Fibroblast of villous mesenchyme (primary cell): Measurements from ENCODE around the gene RNASE9. TPM values are rescaled to one million over a fixed set of nuclear protein-coding genes. Genes with fewer than 3 reads are reported as not detected.

ENCODE experiments used
- DNase-seq: peaks from one replicate; pipeline ENCODE4 v3.0.0-alpha.2; 2010; ENCODE audit warnings: low read depth
- H3K4me3 ChIP-seq: 2 replicates; pipeline ENCODE4 v1.5.1; 2011; ENCODE audit warnings: low read depth, mild to moderate bottlenecking, low read length
- total RNA-seq: library from RNA; depleted of rRNA; stranded (reverse); fragments of >200 nt; gene quantifications from 2 replicates; pipeline ENCODE4 v1.2.3, GENCODE V29; 2012
- TF ChIP-seq, protein P1 (sequence below): IDR thresholded peaks from 2 replicates; pipeline ENCODE4 v1.5.1; 2012; ENCODE audit warnings: low read depth, mild to moderate bottlenecking, low read length; ENCODE audit not compliant: insufficient read depth

Gene RNASE9
- not detected in 2 replicates for total RNA-seq

DNA sequence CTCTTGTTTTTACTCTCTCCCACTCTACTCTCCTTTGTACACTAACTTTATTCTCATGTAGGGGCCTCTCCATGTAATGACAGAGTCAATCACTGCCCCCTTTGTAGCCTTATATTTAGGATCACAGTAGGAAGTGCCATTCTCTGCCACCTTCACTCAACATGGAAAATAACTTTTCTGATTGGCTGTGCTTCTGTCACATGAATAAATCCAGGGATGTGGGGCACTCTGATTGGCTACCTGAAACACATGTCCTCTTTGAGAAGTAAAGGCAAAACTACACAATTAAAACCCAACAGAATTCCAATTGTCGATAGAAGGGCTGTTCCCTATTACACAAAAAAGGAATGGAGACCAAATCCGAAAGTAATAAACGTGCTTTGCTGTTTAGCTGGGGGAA, at the start of gene RNASE9:
Gene RNASE9 (minus strand): TSS at position 87 of the 400 bp plus-strand sequence.
- no peak within 1 kb of the TSS for H3K4me3 ChIP-seq
- TF ChIP-seq, protein P1, sequence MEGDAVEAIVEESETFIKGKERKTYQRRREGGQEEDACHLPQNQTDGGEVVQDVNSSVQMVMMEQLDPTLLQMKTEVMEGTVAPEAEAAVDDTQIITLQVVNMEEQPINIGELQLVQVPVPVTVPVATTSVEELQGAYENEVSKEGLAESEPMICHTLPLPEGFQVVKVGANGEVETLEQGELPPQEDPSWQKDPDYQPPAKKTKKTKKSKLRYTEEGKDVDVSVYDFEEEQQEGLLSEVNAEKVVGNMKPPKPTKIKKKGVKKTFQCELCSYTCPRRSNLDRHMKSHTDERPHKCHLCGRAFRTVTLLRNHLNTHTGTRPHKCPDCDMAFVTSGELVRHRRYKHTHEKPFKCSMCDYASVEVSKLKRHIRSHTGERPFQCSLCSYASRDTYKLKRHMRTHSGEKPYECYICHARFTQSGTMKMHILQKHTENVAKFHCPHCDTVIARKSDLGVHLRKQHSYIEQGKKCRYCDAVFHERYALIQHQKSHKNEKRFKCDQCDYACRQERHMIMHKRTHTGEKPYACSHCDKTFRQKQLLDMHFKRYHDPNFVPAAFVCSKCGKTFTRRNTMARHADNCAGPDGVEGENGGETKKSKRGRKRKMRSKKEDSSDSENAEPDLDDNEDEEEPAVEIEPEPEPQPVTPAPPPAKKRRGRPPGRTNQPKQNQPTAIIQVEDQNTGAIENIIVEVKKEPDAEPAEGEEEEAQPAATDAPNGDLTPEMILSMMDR: no peak
- no peak for DNase-seq

DNA sequence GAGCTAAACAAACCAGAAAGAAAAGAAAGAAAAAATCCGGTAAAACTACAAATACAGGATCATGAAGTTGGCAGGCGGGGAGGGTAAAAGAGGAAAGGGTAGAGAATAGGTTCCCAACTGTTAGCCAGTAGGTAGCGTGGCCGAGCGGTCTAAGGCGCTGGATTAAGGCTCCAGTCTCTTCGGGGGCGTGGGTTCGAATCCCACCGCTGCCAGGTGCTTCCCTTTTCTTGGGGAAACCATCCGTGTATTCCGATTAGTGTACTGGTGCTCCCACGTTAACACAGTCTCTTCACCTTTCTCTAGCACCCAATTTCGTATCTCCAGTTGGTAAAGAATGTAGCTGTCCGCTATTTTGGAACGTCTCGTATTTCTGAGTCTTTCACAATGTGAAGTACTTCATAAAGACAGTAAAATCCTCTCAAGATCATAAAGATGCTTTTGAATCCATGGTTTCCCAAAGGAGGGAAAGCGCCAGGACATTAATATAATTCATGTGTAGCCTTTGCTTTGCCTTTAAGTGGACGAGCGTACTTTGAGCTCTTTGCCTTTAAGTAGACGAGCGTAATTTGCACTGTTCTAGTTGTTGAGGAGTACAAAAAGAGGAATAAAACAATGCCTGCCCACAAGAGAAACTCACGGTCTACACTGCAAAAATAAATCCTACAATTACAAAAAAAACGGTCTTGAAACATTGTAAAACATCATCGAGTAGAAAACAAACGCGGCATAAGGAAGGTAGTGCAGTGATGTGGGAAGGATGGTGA, 49.3 kb upstream of the RNASE9 start:
- TF ChIP-seq, protein P1: no peak
- peak overlapping the region; percentile 95 for H3K4me3 ChIP-seq
- peak; percentile 68 for DNase-seq

DNA sequence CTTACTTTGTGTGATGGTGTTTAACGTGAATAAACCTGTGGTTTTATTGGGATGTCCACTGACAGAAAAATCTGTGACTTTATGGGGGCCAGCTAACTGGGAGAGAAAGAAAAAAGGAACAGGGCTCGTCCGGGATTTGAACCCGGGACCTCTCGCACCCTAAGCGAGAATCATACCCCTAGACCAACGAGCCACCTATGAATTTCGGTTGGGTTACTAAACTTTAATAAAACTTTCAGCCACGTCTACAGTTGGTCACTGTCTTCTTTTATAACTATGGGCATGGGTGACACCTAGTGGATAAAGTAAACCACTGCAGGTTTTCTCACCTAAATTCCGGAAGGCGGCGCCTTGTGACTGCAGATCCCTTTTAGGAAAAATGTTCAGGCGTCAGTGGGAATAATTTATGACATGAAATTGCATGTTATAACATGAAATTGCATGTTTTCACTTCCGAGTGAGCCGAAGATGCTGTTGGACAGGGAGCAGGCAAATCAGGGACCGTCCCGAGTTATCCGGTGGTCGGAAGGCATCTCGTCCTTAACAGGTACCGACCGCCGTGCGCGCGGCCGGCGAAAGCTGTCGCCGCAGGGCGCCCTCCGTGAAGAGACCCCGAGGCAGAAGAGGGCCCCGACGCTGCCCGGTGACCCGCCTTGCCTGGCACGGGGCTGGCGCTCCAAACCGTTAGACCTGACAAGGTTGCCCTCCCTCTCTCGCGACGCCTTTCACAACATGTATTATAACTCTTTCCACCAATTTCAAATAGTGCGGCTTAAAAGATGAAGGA, 48.6 kb upstream of the RNASE9 start:
- TF ChIP-seq, protein P1: peak; percentile 93
- peak; percentile 90 for DNase-seq
- H3K4me3 ChIP-seq: peak overlapping the region; percentile 95

DNA sequence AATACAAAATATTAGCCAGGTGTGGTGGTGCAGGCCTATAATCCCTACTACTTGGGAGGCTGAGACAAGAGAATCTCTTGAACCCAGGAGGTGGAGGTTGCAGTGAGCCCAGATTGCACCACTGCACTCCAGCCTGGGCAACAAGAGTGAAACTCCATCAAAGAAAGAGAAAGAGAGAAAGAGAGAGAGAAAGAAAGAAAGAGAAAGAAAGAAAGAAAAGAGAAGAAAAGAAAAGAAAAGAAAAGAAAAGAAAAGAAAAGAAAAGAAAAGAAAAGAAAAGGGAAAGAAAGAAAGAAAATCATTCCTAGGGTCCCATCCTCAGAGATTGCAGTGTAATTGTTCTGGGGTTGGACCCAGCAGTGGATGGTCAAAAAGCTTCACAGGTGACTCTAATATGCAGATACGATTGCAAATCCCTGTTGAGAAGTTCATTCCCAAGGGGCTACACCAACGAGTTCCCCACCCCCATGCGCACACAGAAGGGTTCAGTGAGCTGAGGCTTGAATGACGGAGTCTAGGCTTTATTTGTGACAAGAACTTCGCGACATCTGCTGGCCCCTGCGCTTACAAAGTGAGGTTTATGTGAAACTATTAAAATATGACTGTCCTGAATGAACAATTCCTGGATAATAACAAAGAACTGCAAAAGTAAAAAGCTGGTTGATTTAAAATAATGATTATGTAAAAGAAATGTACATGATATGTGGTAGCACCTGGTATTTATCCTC, 47.7 kb upstream of the RNASE9 start:
- no peak overlapping the region for H3K4me3 ChIP-seq
- DNase-seq: no peak
- TF ChIP-seq, protein P1: no peak

DNA sequence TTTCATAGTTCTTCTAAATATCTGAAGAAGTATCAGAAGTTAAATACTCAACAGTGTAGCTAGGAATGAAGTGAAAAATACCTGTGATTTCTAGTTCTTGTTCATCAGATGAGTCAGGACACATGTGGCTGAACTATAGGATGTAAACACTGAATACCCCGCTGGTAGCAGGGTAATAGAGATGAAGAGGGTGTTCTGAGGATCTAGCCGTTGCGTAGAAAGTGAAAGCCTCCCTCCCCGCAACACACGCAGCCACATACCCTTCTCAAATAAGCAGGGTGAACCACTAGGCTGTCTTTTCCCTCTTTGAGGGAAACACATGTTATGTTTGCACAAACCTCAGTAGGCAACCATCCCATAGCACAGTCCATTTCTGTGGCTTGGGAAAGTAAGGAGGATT, 46.8 kb upstream of the RNASE9 start:
- DNase-seq: no peak
- TF ChIP-seq, protein P1: no peak
- no peak overlapping the region for H3K4me3 ChIP-seq

DNA sequence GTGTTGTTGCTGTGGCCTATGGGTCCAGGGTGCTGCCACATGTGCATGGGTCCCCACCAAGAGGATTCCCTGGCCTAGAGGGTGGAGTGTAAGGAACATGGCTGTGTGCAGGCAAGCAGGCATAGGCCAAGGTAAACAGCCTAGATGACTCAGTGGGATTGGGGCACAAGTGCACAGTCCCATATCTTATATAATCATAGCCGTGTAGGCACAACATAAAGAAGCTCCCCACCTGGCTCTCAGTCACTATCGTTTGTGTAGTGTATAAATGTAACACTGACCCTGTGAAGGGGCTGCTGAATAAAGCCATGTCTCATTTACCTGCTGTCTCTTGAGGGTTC, 46.0 kb upstream of the RNASE9 start:
- no peak overlapping the region for H3K4me3 ChIP-seq
- TF ChIP-seq, protein P1: no peak
- no peak for DNase-seq
